K562 (cell line): ENCODE results near the gene DNAJC9. TPM values are rescaled to one million over a fixed set of nuclear protein-coding genes. Genes with fewer than 3 reads are reported as not detected.
A peak's percentile ranks its signal among the peaks of the same experiment; 100 is the strongest.

Experiments
- DLX4 ChIP-seq: fragments of 250-450 bp; sonication (Bioruptor Pico); IDR thresholded peaks from 2 replicates; pipeline ENCODE4 v1.6.1; 2021; ENCODE audit warnings: mild to moderate bottlenecking
- EHMT2 ChIP-seq: fragments of 450-650 bp; IDR thresholded peaks from 2 replicates; pipeline ENCODE4 v1.6.1; 2018; ENCODE audit warnings: antibody characterized with exemption
- HCFC1 ChIP-seq: IDR thresholded peaks from 2 replicates; pipeline ENCODE4 v1.6.1; 2012; ENCODE audit warnings: low read depth, low read length, improper control_type of control experiment
- JUND ChIP-seq, 2 experiments: IDR thresholded peaks; 2 replicates in 1 of 2; 3 replicates in 1 of 2; pipeline ENCODE4 v1.6.1; 2011; ENCODE audit warnings: borderline replicate concordance in 2 of 2, low read depth in 2 of 2, low read length in 2 of 2, improper control_type of control experiment in 1 of 2, missing biosample characterization in 1 of 2, missing genetic modification characterization in 1 of 2, missing genetic modification reagents in 1 of 2
- KAT2B ChIP-seq: IDR thresholded peaks from one replicate; pipeline ENCODE4 v1.6.1; 2012; ENCODE audit warnings: low read depth, mild to moderate bottlenecking, control low read depth, inconsistent platforms, low read length, moderate library complexity
- MLX ChIP-seq, 2 experiments: fragments of 450-650 bp in 1 of 2; sonication (generic) in 1 of 2; formaldehyde crosslinking; conservative IDR thresholded peaks; 2 replicates each; pipeline versions ENCODE4 v1.4.0 to v1.8.1; 2020 to 2022; ENCODE audit warnings: mild to moderate bottlenecking in 1 of 2, missing genetic modification reagents in 1 of 2
- NCOA1 ChIP-seq: fragments of 450-650 bp; IDR thresholded peaks from 2 replicates; pipeline ENCODE4 v1.6.1; 2016; ENCODE audit warnings: low read depth
- NR2C2 ChIP-seq, 2 experiments: fragments of 200-800 bp in 1 of 2; sonication (Bioruptor generic) in 1 of 2; sonication (generic) in 1 of 2; formaldehyde crosslinking in 1 of 2; IDR thresholded peaks; 2 replicates each; pipeline versions ENCODE4 v1.6.1 to v1.8.0; 2016 to 2022; ENCODE audit warnings: mild to moderate bottlenecking in 1 of 2, missing compliant biosample characterization in 1 of 2, missing genetic modification characterization in 1 of 2, missing genetic modification reagents in 1 of 2
- PHB2 ChIP-seq: fragments of 450-650 bp; IDR thresholded peaks from 2 replicates; pipeline ENCODE4 v1.6.1; 2017; ENCODE audit warnings: low read depth
- RREB1 ChIP-seq: fragments of 250-450 bp; sonication (Bioruptor Pico); IDR thresholded peaks from 2 replicates; pipeline ENCODE4 v1.4.0; 2020
- SOX6 ChIP-seq: fragments of 450-650 bp; IDR thresholded peaks from 2 replicates; pipeline ENCODE4 v1.6.1; 2014; ENCODE audit warnings: mild to moderate bottlenecking
- ZNF12 ChIP-seq: sonication (generic); formaldehyde crosslinking; IDR thresholded peaks from 2 replicates; pipeline ENCODE4 v1.4.0; 2020; ENCODE audit warnings: mild to moderate bottlenecking, missing genetic modification reagents
- ZNF263 ChIP-seq: sonication (generic); formaldehyde crosslinking; IDR thresholded peaks from 2 replicates; pipeline ENCODE4 v1.8.0; 2022; ENCODE audit warnings: mild to moderate bottlenecking, missing genetic modification reagents, borderline replicate concordance
- ZNF449 ChIP-seq: fragments of 250-450 bp; sonication (Bioruptor Pico); IDR thresholded peaks from 2 replicates; pipeline ENCODE4 v1.8.0; 2022; ENCODE audit warnings: moderate library complexity, mild to moderate bottlenecking, inconsistent platforms
- polyA plus RNA-seq, 8 experiments: library from polyadenylated mRNA; depleted of rRNA in 4 of 8; stranded (reverse) in 5 of 8; unstranded in 3 of 8; fragments of >200 nt; fragmentation: Nextera tagmentation in 2 of 8; fragmentation: Illumina TruSeq in 1 of 8; extraction: Ambion mirVana in 2 of 8; extraction: Trizol in 1 of 8; gene quantifications; 2 replicates each; pipeline versions ENCODE4 v1.2.1 to v1.2.3, GENCODE V29; 2011 to 2014; ENCODE audit warnings: inconsistent platforms in 1 of 8, missing spikeins in 1 of 8
- total RNA-seq, 7 experiments: library from RNA; depleted of rRNA in 6 of 7; stranded (reverse); fragments of >200 nt in 6 of 7; fragmentation: Illumina TruSeq in 2 of 7; extraction: Trizol in 2 of 7; gene quantifications; 2 replicates each; pipeline versions ENCODE4 v1.2.1 to v1.2.3, GENCODE V29; 2011 to 2021; ENCODE audit warnings: low replicate concordance in 1 of 7
- TF ChIP-seq, protein P1 (sequence below): fragments of 450-650 bp; IDR thresholded peaks from 2 replicates; pipeline ENCODE4 v1.6.1; 2016; ENCODE audit warnings: low read depth, mild to moderate bottlenecking, moderate library complexity

Gene DNAJC9
- total and polyA plus RNA-seq, 9 of the 15 experiments (the other 6 are each of a cell fraction or from before 2014, with no cell fraction given), result 66.7 to 133 (median 102) TPM

DNA sequence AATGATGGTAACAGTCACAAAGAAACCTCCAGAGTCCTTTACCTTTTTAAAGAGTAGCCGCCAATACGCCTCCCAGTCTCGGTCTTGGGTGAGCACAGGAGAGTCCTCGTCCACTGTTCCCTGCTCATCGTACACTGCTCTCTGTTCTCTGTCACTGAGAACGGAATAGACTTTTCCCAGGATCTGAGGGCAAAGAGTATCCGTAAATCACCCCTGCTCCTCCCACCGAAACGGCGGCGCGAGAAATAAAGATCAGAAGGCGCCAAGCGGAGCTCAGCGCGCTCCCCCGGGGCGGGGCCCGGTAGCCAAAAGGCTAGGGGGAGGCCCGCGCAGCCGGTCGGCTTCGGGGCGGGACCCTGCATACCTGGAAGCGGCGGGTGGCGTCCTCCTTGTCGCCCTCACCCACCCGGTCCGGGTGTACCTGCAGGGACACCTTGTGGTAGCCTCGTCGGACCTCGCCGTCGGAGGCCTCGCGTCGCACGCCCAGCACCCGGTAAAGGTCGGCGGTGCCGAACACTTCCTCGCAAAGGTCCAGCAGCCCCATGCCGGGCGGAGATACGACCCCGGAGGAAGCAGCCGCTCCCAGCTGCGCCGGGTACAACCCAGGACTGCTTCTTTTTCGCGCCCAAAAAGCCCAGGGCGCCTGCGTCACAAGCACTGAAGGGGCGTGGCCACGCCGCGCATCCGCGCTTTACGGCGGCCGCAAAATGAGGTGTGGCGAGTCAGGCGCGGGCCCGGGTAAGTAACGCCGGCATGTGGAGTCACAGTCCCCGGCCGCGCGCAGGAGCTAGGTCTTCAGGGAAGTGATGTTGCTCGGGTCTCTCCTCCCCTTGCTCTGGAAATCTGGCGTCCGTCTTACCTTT, at the start of gene DNAJC9 (continued):
- TF ChIP-seq RREB1, result peak; percentile 81; the same call in 1 of the 2 replicates
- no peak for TF ChIP-seq ZNF449 (CRISPR knock-in tag)
- peak; percentile 77 for TF ChIP-seq NR2C2 (CRISPR knock-in tag; IDR thresholded peaks at IDR 0.05)
- TF ChIP-seq NR2C2 (tag; IDR thresholded peaks at IDR 0.05), result peak; percentile 91
- TF ChIP-seq SOX6, result peak; percentile 66
- TF ChIP-seq MLX (CRISPR knock-in tag; conservative IDR thresholded peaks at IDR 0.05), result peak in 1 of 2 experiments; percentile 95; a peak in 1 of 4 replicates
- TF ChIP-seq EHMT2, result no peak
- peak; percentile 70; the same call in 1 of the 2 replicates for TF ChIP-seq JUND (IDR thresholded peaks at IDR 0.05; ENCODE audit: borderline replicate concordance, low read depth, low read length)
- peak; percentile 51; the same call in 1 of the 3 replicates for TF ChIP-seq JUND (tag; IDR thresholded peaks at IDR 0.05; ENCODE audit: borderline replicate concordance, low read depth, low read length)
- no peak for TF ChIP-seq DLX4
- TF ChIP-seq, protein P1, sequence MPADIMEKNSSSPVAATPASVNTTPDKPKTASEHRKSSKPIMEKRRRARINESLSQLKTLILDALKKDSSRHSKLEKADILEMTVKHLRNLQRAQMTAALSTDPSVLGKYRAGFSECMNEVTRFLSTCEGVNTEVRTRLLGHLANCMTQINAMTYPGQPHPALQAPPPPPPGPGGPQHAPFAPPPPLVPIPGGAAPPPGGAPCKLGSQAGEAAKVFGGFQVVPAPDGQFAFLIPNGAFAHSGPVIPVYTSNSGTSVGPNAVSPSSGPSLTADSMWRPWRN, result no peak
- peak; percentile 75; the same call in 1 of the 2 replicates for TF ChIP-seq ZNF263
- peak; percentile 50; the same call in 1 of the 2 replicates for TF ChIP-seq NCOA1
- TF ChIP-seq HCFC1, result peak; percentile 61
- TF ChIP-seq PHB2, result no peak
- peak; percentile 84 for TF ChIP-seq ZNF12
- TF ChIP-seq KAT2B, result peak; percentile 21
